Pulmonary artery endothelial cell (primary cell): ENCODE measurements around the gene PRPF38B. TPM values are rescaled to one million over a fixed set of nuclear protein-coding genes. Genes with fewer than 3 reads are reported as not detected.
A peak's percentile ranks its signal among the peaks of the same experiment; 100 is the strongest.

Source experiments
- DNase-seq: peaks from one replicate; pipeline ENCODE4 v3.0.0-alpha.2; 2011; ENCODE audit warnings: low read depth, low spot score
- total RNA-seq: library from RNA; depleted of rRNA; stranded (reverse); fragments of >200 nt; gene quantifications from 2 replicates; pipeline ENCODE4 v1.2.3, GENCODE V29; 2014

PRPF38B gene
- total RNA-seq, 1 donor from 2014 or later = 12.9 TPM

GRCh38 chr1:108716437-108717230 is 24.5 kb downstream of the PRPF38B start:
- DNase-seq = no peak

- no peak for DNase-seq
Measured at GRCh38 chr1:108717774-108718316, 25.7 kb downstream of the PRPF38B start.

GRCh38 chr1:108718927-108719655 is 27.0 kb downstream of the PRPF38B start:
- DNase-seq = no peak

- peak; percentile 13 for DNase-seq
Measured at GRCh38 chr1:108719656-108720435, 27.7 kb downstream of the PRPF38B start.

GRCh38 chr1:108722292-108722691 is 30.2 kb downstream of the PRPF38B start:
- no peak for DNase-seq

- no peak for DNase-seq
Measured at GRCh38 chr1:108725906-108726305, 33.8 kb downstream of the PRPF38B start.

GRCh38 chr1:108728327-108728923 is 36.3 kb downstream of the PRPF38B start:
- no peak for DNase-seq

- no peak for DNase-seq
Measured at GRCh38 chr1:108729481-108729880, 37.4 kb downstream of the PRPF38B start.

GRCh38 chr1:108732398-108732797 is 40.3 kb downstream of the PRPF38B start:
- DNase-seq = no peak

- DNase-seq = no peak
Measured at GRCh38 chr1:108734171-108734865, 42.2 kb downstream of the PRPF38B start.

- no peak for DNase-seq
Measured at GRCh38 chr1:108742253-108742652, 50.1 kb downstream of the PRPF38B start.

GRCh38 chr1:108745980-108746381 is 53.9 kb downstream of the PRPF38B start:
- no peak for DNase-seq

- DNase-seq = peak; percentile 90
Measured at GRCh38 chr1:108746382-108747170, 54.5 kb downstream of the PRPF38B start, which contains the start of gene STXBP3. Gene STXBP3, plus strand, starts transcription at chr1:108746674. Its CDS starts 64 bp downstream, at chr1:108746738.

GRCh38 chr1:108747171-108747850 is 55.2 kb downstream of the PRPF38B start:
- peak; percentile 57 for DNase-seq

- DNase-seq = no peak
Measured at GRCh38 chr1:108747898-108748297, 55.8 kb downstream of the PRPF38B start.

- DNase-seq = no peak
Measured at GRCh38 chr1:108749081-108749480, 57.0 kb downstream of the PRPF38B start.

GRCh38 chr1:108750476-108751181 is 58.5 kb downstream of the PRPF38B start:
- no peak for DNase-seq
